K562 (cell line): ENCODE results near the gene PLOD1. TPM values are rescaled to one million over a fixed set of nuclear protein-coding genes. Genes with fewer than 3 reads are reported as not detected.

ENCODE experiments used
- CBX2 ChIP-seq: fragments of 200-600 bp; sonication (generic); IDR thresholded peaks from one replicate; pipeline ENCODE4 v1.6.1; 2012; ENCODE audit warnings: mild to moderate bottlenecking, low read length, inconsistent platforms; ENCODE audit not compliant: insufficient read depth, poor library complexity, severe bottlenecking
- CC2D1A ChIP-seq: fragments of 450-650 bp; IDR thresholded peaks from 2 replicates; pipeline ENCODE4 v1.6.1; 2017; ENCODE audit warnings: mild to moderate bottlenecking
- E2F1 ChIP-seq: sonication (generic); formaldehyde crosslinking; IDR thresholded peaks from 2 replicates; pipeline ENCODE4 v1.8.1; 2023; ENCODE audit warnings: mild to moderate bottlenecking, missing genetic modification reagents, moderate library complexity
- FOSL1 ChIP-seq: fragments of 200-800 bp; sonication (Bioruptor generic); conservative IDR thresholded peaks from 2 replicates; pipeline ENCODE4 v1.6.1; 2016; ENCODE audit warnings: missing genetic modification characterization, missing compliant biosample characterization
- GABPB1 ChIP-seq: sonication (generic); formaldehyde crosslinking; IDR thresholded peaks from 2 replicates; pipeline ENCODE4 v1.8.0; 2022; ENCODE audit warnings: mild to moderate bottlenecking, missing genetic modification reagents
- HNRNPLL ChIP-seq: fragments of 200-400 bp; formaldehyde crosslinking; IDR thresholded peaks from 2 replicates; pipeline ENCODE4 v1.6.1; 2017; ENCODE audit warnings: low read length, low read depth, mild to moderate bottlenecking; ENCODE audit not compliant: poor library complexity, severe bottlenecking
- KLF13 ChIP-seq: fragments of 450-650 bp; IDR thresholded peaks from 2 replicates; pipeline ENCODE4 v1.6.1; 2016; ENCODE audit warnings: missing genetic modification characterization, low read depth, mild to moderate bottlenecking, missing compliant biosample characterization, moderate library complexity, borderline replicate concordance
- MAX ChIP-seq: sonication (generic); formaldehyde crosslinking; IDR thresholded peaks from 2 replicates; pipeline ENCODE4 v1.9.0; 2022; ENCODE audit warnings: mild to moderate bottlenecking, missing genetic modification reagents
- MCM3 ChIP-seq: fragments of 450-650 bp; IDR thresholded peaks from 2 replicates; pipeline ENCODE4 v1.6.1; 2016
- MXI1 ChIP-seq: IDR thresholded peaks from 2 replicates; pipeline ENCODE4 v1.6.1; 2011; ENCODE audit warnings: low read depth, mild to moderate bottlenecking, improper control_type of control experiment, low read length
- NR2C2 ChIP-seq, 2 experiments: fragments of 200-800 bp in 1 of 2; sonication (Bioruptor generic) in 1 of 2; sonication (generic) in 1 of 2; formaldehyde crosslinking in 1 of 2; IDR thresholded peaks; 2 replicates each; pipeline versions ENCODE4 v1.6.1 to v1.8.0; 2016 to 2022; ENCODE audit warnings: mild to moderate bottlenecking in 1 of 2, missing compliant biosample characterization in 1 of 2, missing genetic modification characterization in 1 of 2, missing genetic modification reagents in 1 of 2
- SIN3A ChIP-seq, 2 experiments: fragments of 150-350 bp in 1 of 2; IDR thresholded peaks; 2 replicates each; pipeline ENCODE4 v1.6.1; 2011 to 2016; ENCODE audit warnings: borderline replicate concordance in 2 of 2, low read depth in 2 of 2, low read length in 2 of 2, mild to moderate bottlenecking in 2 of 2, moderate library complexity in 2 of 2; ENCODE audit not compliant: control insufficient read depth in 1 of 2
- SIX5 ChIP-seq, 2 experiments: IDR thresholded peaks; 2 replicates each; pipeline ENCODE4 v1.6.1; 2011; ENCODE audit warnings: low read length in 2 of 2, borderline replicate concordance in 1 of 2, low read depth in 1 of 2, mild to moderate bottlenecking in 1 of 2, moderate library complexity in 1 of 2; ENCODE audit not compliant: insufficient read depth in 1 of 2
- SPI1 ChIP-seq: IDR thresholded peaks from 2 replicates; pipeline ENCODE4 v1.6.1; 2011; ENCODE audit warnings: low read depth, low read length, control low read depth, borderline replicate concordance
- THAP12 ChIP-seq: fragments of 250-450 bp; sonication (Bioruptor Pico); IDR thresholded peaks from 2 replicates; pipeline ENCODE4 v1.9.0; 2021; ENCODE audit warnings: mild to moderate bottlenecking, inconsistent platforms
- ZFX ChIP-seq: sonication (generic); formaldehyde crosslinking; IDR thresholded peaks from 2 replicates; pipeline ENCODE4 v1.8.0; 2022; ENCODE audit warnings: mild to moderate bottlenecking, missing genetic modification reagents, moderate library complexity
- ZNF57 ChIP-seq: fragments of 450-650 bp; formaldehyde crosslinking; IDR thresholded peaks from 2 replicates; pipeline ENCODE4 v1.4.0; 2020; ENCODE audit warnings: mild to moderate bottlenecking, moderate library complexity
- polyA plus RNA-seq, 8 experiments: library from polyadenylated mRNA; depleted of rRNA in 4 of 8; stranded (reverse) in 5 of 8; unstranded in 3 of 8; fragments of >200 nt; fragmentation: Nextera tagmentation in 2 of 8; fragmentation: Illumina TruSeq in 1 of 8; extraction: Ambion mirVana in 2 of 8; extraction: Trizol in 1 of 8; gene quantifications; 2 replicates each; pipeline versions ENCODE4 v1.2.1 to v1.2.3, GENCODE V29; 2011 to 2014; ENCODE audit warnings: inconsistent platforms in 1 of 8, missing spikeins in 1 of 8
- total RNA-seq, 7 experiments: library from RNA; depleted of rRNA in 6 of 7; stranded (reverse); fragments of >200 nt in 6 of 7; fragmentation: Illumina TruSeq in 2 of 7; extraction: Trizol in 2 of 7; gene quantifications; 2 replicates each; pipeline versions ENCODE4 v1.2.1 to v1.2.3, GENCODE V29; 2011 to 2021; ENCODE audit warnings: low replicate concordance in 1 of 7

The PLOD1 gene
- total and polyA plus RNA-seq, 9 of the 15 experiments (the other 6 are each of a cell fraction or from before 2014, with no cell fraction given), result 16.6 to 90.8 (median 52.7) TPM

GRCh38 chr1:11908095-11908675, 26.3 kb upstream of the PLOD1 start (continued):
- TF ChIP-seq THAP12, result peak; percentile 98
- TF ChIP-seq SPI1, result 0 out of 2 replicates have a peak, but pooled peaks have one; percentile 11
- peak in 1 of 2 experiments; percentile 24; a peak in 3 of 4 replicates for TF ChIP-seq SIX5 (IDR thresholded peaks at IDR 0.05; ENCODE audit: borderline replicate concordance in 1 of 2, insufficient read depth in 1 of 2, low read depth in 1 of 2, low read length in 2 of 2)
- TF ChIP-seq ZFX (CRISPR knock-in tag), result peak; percentile 89
- peak; percentile 84 for TF ChIP-seq NR2C2 (CRISPR knock-in tag; IDR thresholded peaks at IDR 0.05)
- TF ChIP-seq NR2C2 (tag; IDR thresholded peaks at IDR 0.05), result peak; percentile 83
- TF ChIP-seq E2F1, result peak; percentile 94
- peak; percentile 83 for TF ChIP-seq KLF13
- peak; percentile 65; the same call in 1 of the 2 replicates for TF ChIP-seq MAX (CRISPR knock-in tag)
- TF ChIP-seq MCM3, result no peak
- peak; percentile 81 for TF ChIP-seq HNRNPLL
- peak; percentile 56 for TF ChIP-seq GABPB1
- peak; percentile 98 for TF ChIP-seq ZNF57
- no peak for TF ChIP-seq CBX2
- peak; percentile 91 for TF ChIP-seq MXI1
- TF ChIP-seq CC2D1A, result peak; percentile 46; the same call in 1 of the 2 replicates
- TF ChIP-seq SIN3A (IDR thresholded peaks at IDR 0.05; ENCODE audit: borderline replicate concordance in 2 of 2, control insufficient read depth in 1 of 2, low read depth in 2 of 2, low read length in 2 of 2), result peak; percentile 80 to 99
- TF ChIP-seq FOSL1 (tag), result peak; percentile 90
